ENCODE data around the gene SCIMP. TPM values are rescaled to one million over a fixed set of nuclear protein-coding genes. Genes with fewer than 3 reads are reported as not detected.

The SCIMP gene
- total RNA-seq, 1 experiment from 2014 or later = not detected

Other genes with a start within 250 kb of the SCIMP start
- gene CAMTA2, start 247.2 kb downstream of the SCIMP start, total RNA-seq (2014; rRNA removed; shearing (Covaris generic)) = 6.3 and 19.7 TPM in 2 replicates
- gene INCA1, start 237.3 kb downstream of the SCIMP start, total RNA-seq (2014; rRNA removed; shearing (Covaris generic)) = 1.1 and 2.7 TPM in 2 replicates
- 72.3 and 102 TPM in 2 replicates for gene KIF1C, start 236.9 kb downstream of the SCIMP start, total RNA-seq (2014; rRNA removed; shearing (Covaris generic))
- not detected in 2 replicates for gene SLC52A1, start 199.4 kb downstream of the SCIMP start, total RNA-seq (2014; rRNA removed; shearing (Covaris generic))
- gene ZFP3, start 156.4 kb downstream of the SCIMP start, total RNA-seq (2014; rRNA removed; shearing (Covaris generic)) = 0.18 and 0.41 TPM in 2 replicates
- 3.4 and 7.1 TPM in 2 replicates for gene ZNF232, start 123.0 kb downstream of the SCIMP start, total RNA-seq (2014; rRNA removed; shearing (Covaris generic))
- not detected in 2 replicates for gene USP6, start 118.8 kb downstream of the SCIMP start, total RNA-seq (2014; rRNA removed; shearing (Covaris generic))
- 4.5 and 6.9 TPM in 2 replicates for gene ZNF594, start 43.0 kb downstream of the SCIMP start, total RNA-seq (2014; rRNA removed; shearing (Covaris generic))
- 23.7 and 43.1 TPM in 2 replicates for gene RABEP1, start 47.4 kb upstream of the SCIMP start, total RNA-seq (2014; rRNA removed; shearing (Covaris generic))
- gene NUP88, start 184.8 kb upstream of the SCIMP start, total RNA-seq (2014; rRNA removed; shearing (Covaris generic)) = 111 and 146 TPM in 2 replicates
- gene RPAIN, start 185.3 kb upstream of the SCIMP start, total RNA-seq (2014; rRNA removed; shearing (Covaris generic)) = 44.1 and 83.4 TPM in 2 replicates
- 288 and 411 TPM in 2 replicates for gene C1QBP, start 204.3 kb upstream of the SCIMP start, total RNA-seq (2014; rRNA removed; shearing (Covaris generic))
- gene DHX33, start 234.1 kb upstream of the SCIMP start, total RNA-seq (2014; rRNA removed; shearing (Covaris generic)) = 2.3 and 5.7 TPM in 2 replicates